Osteocyte (in vitro differentiated cells): ENCODE measurements around the gene NOBOX. TPM values are rescaled to one million over a fixed set of nuclear protein-coding genes. Genes with fewer than 3 reads are reported as not detected.
"Not testable (repeated sequence)": the region's sequence is repeated elsewhere in the genome, so short reads cannot be mapped to it uniquely, and the experiment has no call there.

Experiments
- DNase-seq: peaks from one replicate; pipeline ENCODE4 v3.0.0; 2021; ENCODE audit warnings: mixed read lengths; ENCODE audit not compliant: unreplicated experiment; ENCODE audit errors: extremely low spot score
- H3K27ac Mint-ChIP-seq: one replicate; pipeline ENCODE4 v1.8.0; 2021; ENCODE audit warnings: mild to moderate bottlenecking, mixed read lengths; ENCODE audit not compliant: unreplicated experiment
- H3K27me3 Mint-ChIP-seq: one replicate; pipeline ENCODE4 v1.8.0; 2021; ENCODE audit warnings: mixed read lengths; ENCODE audit not compliant: unreplicated experiment
- H3K36me3 Mint-ChIP-seq: one replicate; pipeline ENCODE4 v1.8.0; 2021; ENCODE audit warnings: mixed read lengths; ENCODE audit not compliant: unreplicated experiment
- H3K4me1 Mint-ChIP-seq: one replicate; pipeline ENCODE4 v1.8.0; 2021; ENCODE audit warnings: mixed read lengths; ENCODE audit not compliant: unreplicated experiment
- H3K4me3 Mint-ChIP-seq: one replicate; pipeline ENCODE4 v1.8.0; 2021; ENCODE audit warnings: mild to moderate bottlenecking, moderate library complexity, mixed read lengths; ENCODE audit not compliant: unreplicated experiment
- H3K9me3 Mint-ChIP-seq: one replicate; pipeline ENCODE4 v1.8.0; 2021; ENCODE audit warnings: mixed read lengths; ENCODE audit not compliant: unreplicated experiment
- CTCF ChIP-seq: fragments of 200-600 bp; sonication (generic); IDR thresholded peaks from 2 replicates; pipeline ENCODE4 v1.5.0; 2021; ENCODE audit warnings: antibody characterized with exemption, mild to moderate bottlenecking, moderate library complexity
- total RNA-seq: library from RNA; stranded (reverse); gene quantifications from 2 replicates; pipeline ENCODE4 v1.2.1, GENCODE V29; 2021

The NOBOX gene
- total RNA-seq, 1 donor from 2014 or later: not detected

GRCh38 chr7:144437370-144438191 lies 34.1 kb upstream of the NOBOX start:
- peak; percentile 64 for TF ChIP-seq CTCF
- Mint-ChIP-seq H3K4me3 (no peak overlapping the region), H3K9me3 (no peaks in the 10 kb centered on the region), H3K4me1 (no peaks in the 10 kb centered on the region), H3K27ac (no peak overlapping the region), H3K36me3 (no peaks in the 10 kb centered on the region), H3K27me3 (no peaks in the 10 kb centered on the region)
- DNase-seq: no peak

- Mint-ChIP-seq H3K27ac (no peak overlapping the region), H3K27me3 (no peaks in the 10 kb centered on the region), H3K36me3 (no peaks in the 10 kb centered on the region), H3K9me3 (no peaks in the 10 kb centered on the region), H3K4me1 (no peaks in the 10 kb centered on the region), H3K4me3 (no peak overlapping the region)
- DNase-seq: no peak
- TF ChIP-seq CTCF: no peak
Measured at GRCh38 chr7:144436500-144436899, 33.0 kb upstream of the NOBOX start.

- TF ChIP-seq CTCF: no peak
- no peaks in the 10 kb centered on the region for H3K36me3 Mint-ChIP-seq
- no peak for DNase-seq
- no peak overlapping the region for H3K27ac Mint-ChIP-seq
- H3K9me3 Mint-ChIP-seq: peaks cover 22% of the 10 kb centered on the region
- H3K4me1 Mint-ChIP-seq: no peaks in the 10 kb centered on the region
- H3K27me3 Mint-ChIP-seq: no peaks in the 10 kb centered on the region
- H3K4me3 Mint-ChIP-seq: no peak overlapping the region
Measured at GRCh38 chr7:144428431-144428830, 24.9 kb upstream of the NOBOX start.

GRCh38 chr7:144427539-144427938 lies 24.0 kb upstream of the NOBOX start:
- DNase-seq, H3K4me1 Mint-ChIP-seq, H3K27ac Mint-ChIP-seq, H3K36me3 Mint-ChIP-seq, H3K4me3 Mint-ChIP-seq, H3K27me3 Mint-ChIP-seq: not testable (repeated sequence)
- H3K9me3 Mint-ChIP-seq: peaks cover 25% of the 10 kb centered on the region

- H3K27ac Mint-ChIP-seq, H3K4me3 Mint-ChIP-seq, H3K36me3 Mint-ChIP-seq, DNase-seq, H3K27me3 Mint-ChIP-seq, H3K4me1 Mint-ChIP-seq: not testable (repeated sequence)
- peaks cover 15% of the 10 kb centered on the region for H3K9me3 Mint-ChIP-seq
Measured at GRCh38 chr7:144418931-144419330, 15.4 kb upstream of the NOBOX start.

- H3K27ac Mint-ChIP-seq: no peak overlapping the region
Measured at GRCh38 chr7:144416341-144416740, 12.8 kb upstream of the NOBOX start.

More at GRCh38 chr7:144416341-144416740, 12.8 kb upstream of the NOBOX start:
- Mint-ChIP-seq H3K9me3 (peaks cover 8% of the 10 kb centered on the region), H3K36me3 (no peaks in the 10 kb centered on the region), H3K4me1 (no peaks in the 10 kb centered on the region), H3K27me3 (no peaks in the 10 kb centered on the region), H3K4me3 (no peak overlapping the region)
- no peak for TF ChIP-seq CTCF
- DNase-seq: no peak
